ENCODE results near the gene ANXA6.

Gene ANXA6

DNA sequence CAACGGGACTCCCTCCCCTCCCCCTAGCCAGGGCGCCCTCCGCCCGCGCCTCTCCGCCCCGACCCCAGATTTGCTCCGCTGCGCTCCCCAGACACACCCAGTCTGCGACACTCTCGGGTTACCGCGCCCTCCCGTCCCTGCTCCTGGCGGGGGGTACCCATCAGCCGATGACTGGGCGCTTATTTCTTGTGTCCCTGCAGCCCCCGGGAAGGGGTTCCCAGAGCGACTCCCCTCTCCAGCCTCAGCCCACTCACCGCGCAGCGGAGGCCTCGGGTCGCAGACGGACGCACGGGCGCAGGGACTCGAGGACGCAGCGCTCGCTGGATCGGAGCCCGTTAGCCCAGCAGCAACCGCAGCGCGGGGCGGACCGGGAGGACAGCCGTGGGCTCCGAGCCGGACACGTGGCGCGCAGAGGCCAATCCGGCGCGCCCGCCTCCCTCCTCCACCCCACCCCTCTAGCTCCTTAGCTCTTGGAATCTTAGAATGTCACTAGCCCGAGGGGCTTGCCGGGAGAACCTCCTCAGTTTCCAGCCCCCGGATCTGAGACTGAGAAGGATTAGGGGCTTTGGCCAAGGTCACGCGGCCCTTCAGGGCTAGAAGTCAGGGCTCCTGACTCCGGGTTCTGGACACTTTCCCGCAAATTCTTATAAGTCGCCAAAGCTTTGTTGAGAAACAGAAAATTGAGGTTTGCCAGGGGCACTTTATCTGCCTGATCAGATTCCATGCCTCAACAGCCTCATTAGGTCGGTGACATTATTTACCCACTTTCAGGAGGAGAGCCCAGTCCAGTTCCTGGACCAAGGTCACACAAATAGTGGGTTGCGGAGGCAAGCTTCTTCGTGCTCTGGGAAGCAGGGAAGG lies at the start of gene ANXA6:
Gene ANXA6, minus strand, starts transcription at position 354 of the 861 bp plus-strand sequence. CDS start 9,878 bp downstream, outside the sequence.
- DNase-seq: peak; percentile 85

GRCh38 chr5:151205411-151205810 lies 47.8 kb upstream of the ANXA6 start:
- peak; percentile 56 for DNase-seq

- peak; percentile 46 for DNase-seq
Measured at GRCh38 chr5:151204051-151204450, 46.5 kb upstream of the ANXA6 start.

- peak; percentile 66 for DNase-seq
Measured at GRCh38 chr5:151202381-151203139, 45.0 kb upstream of the ANXA6 start.

DNA sequence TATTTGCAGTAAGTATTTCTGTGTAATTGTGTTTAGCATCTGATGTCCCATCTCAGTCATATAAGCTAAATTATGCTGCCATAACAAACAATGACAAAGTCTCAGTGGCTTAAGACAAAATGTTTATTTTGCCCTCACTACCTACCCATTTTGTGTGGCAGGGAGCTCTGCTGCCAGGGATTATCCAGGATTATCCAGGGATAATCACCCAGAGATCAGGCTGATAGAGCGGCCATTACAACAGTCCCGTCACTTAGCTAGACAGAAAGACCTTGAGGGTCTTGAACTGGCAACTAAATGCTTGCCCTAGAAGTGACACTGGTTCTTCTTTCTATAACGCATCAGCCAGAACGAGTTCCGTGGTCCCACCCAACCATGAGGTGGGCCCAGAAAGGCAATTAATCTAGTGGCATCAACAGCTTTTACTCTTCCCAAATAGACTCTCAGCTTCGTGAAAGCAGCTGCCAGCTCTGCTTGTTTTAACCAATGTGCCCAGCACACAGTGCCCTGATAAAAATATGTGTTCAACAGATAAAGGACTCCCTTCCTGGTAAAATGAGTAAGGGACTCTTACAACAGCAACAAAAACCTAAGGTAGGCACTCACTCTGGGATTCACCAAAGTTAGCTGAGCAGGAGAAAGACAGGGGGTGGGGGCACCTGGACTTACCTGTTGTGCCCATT lies 43.5 kb upstream of the ANXA6 start:
- DNase-seq: peak; percentile 45

DNA sequence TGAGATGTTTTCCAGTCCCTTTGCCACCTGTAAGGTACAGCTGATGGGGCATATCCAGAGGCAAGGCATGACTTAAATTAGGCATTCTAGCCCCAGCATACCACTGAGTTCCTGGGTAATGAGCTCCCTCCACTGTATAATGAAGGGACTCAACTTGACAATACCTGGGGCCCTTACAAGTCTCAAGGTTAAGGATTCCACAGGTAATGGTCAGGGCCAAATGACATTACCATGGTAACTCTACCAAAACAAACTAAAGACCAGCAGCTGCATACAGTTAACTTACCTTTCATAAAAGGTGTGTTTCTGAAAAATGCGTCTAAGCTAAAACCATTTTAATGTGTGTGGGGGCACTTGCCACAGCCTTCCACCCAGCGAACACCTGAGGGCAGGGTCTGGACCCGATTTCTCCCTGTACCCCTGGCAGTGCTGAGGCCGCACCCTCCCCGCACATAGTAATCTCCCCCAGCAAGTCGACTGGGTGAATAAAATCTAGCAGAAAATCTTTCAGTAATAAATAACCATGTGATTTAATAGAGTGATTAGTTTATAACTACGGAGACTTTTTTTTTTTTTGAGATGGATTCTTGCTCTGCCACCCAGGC lies 42.1 kb upstream of the ANXA6 start:
- DNase-seq: no peak

GRCh38 chr5:151198861-151199260 lies 41.3 kb upstream of the ANXA6 start:
- peak; percentile 43 for DNase-seq

- peak; percentile 38 for DNase-seq
Measured at GRCh38 chr5:151197291-151197600, 39.7 kb upstream of the ANXA6 start.

DNA sequence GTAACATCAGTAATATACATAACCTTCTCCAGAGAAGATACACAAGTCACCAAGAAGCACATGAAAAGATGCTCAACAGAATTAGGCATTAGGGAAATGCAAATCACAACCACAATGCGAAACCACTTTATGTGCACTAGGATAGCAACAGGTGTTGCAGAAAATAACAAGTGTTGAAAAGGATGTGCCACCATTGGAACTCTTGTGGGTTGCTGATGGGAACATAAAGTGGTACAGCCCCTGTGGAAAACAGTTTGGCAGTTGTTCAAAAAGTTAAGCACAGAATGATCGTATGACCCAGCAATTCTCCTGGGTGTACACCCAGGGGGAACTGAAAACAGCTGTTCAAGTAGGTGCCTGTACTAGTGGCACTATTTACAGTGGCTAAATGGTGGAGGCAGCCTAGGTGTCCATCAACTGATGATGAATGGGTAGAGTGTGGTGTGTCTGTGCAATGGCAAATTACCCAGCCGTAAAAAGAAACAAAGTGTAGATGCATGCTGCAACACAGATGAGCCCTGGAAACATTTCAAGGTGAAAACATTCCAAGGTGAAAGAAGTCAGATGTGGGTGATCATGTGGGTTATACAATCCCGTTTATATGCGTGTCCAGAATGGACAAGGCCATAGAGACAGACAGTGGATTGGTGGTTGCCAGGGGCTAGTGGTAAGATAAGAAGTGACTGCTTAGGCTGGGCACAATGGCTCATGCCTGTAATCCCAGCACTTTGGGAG lies 39.1 kb upstream of the ANXA6 start:
- peak; percentile 53 for DNase-seq

- DNase-seq: peak; percentile 54
Measured at GRCh38 chr5:151195622-151196021, 38.0 kb upstream of the ANXA6 start.

GRCh38 chr5:151192626-151193025 lies 35.0 kb upstream of the ANXA6 start:
- no peak for DNase-seq

- peak; percentile 24 for DNase-seq
Measured at GRCh38 chr5:151191661-151192060, 34.1 kb upstream of the ANXA6 start.

DNA sequence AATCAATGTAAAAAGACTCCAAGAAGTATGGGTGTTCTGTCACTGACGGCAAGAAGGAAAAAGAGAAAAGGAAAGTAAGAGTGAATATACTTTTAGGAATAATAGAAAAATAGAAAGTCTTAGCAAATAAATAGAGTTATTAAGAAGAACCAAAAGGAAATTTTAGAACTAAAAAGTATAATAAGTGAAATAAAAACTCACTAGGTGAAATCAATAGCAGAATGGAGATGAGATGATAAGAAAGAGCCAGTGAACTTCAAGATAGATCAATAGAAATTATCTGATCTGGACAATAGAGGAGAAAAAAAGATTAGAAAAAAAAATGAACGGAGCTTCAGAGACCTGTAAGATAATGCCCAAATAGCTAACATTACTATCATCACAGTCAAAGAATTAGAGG lies 31.6 kb upstream of the ANXA6 start:
- DNase-seq: no peak

- DNase-seq: no peak
Measured at GRCh38 chr5:151186538-151186937, 29.0 kb upstream of the ANXA6 start.

GRCh38 chr5:151186052-151186451 lies 28.5 kb upstream of the ANXA6 start:
- no peak for DNase-seq

DNA sequence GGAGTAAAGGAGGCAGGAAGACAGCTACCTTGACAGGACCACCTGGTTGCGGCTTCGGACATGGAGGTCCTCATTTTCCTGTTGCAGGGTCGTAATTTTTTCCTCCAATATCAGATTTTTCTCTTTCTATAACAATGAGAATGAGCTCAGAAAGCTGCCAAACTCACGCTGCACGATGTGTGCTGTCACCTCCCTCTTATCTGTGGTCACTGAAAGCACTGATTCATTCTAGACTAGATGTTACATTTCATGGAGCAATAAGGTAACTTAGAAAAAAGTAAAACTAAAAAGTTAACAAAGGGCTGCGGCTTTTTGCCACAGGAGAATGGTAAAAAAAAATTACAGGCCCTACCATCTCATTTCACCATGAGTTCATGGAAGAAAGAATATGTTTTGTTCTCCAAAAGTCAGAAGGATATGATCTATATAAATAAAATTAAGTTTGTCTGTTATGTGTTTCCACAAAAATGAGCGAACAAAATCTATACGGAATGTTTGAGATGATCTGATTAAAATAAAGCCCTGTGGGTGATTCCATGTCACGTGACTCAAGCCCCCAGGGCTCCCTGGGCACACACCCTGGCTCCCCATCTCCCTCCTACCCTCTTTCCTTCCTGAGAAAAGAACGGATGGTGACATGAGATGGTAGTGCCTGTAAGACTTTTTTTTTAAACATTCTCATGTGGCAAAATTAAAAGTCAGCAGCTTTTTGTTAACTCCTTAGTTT lies 26.9 kb upstream of the ANXA6 start:
- peak; percentile 19 for DNase-seq

DNA sequence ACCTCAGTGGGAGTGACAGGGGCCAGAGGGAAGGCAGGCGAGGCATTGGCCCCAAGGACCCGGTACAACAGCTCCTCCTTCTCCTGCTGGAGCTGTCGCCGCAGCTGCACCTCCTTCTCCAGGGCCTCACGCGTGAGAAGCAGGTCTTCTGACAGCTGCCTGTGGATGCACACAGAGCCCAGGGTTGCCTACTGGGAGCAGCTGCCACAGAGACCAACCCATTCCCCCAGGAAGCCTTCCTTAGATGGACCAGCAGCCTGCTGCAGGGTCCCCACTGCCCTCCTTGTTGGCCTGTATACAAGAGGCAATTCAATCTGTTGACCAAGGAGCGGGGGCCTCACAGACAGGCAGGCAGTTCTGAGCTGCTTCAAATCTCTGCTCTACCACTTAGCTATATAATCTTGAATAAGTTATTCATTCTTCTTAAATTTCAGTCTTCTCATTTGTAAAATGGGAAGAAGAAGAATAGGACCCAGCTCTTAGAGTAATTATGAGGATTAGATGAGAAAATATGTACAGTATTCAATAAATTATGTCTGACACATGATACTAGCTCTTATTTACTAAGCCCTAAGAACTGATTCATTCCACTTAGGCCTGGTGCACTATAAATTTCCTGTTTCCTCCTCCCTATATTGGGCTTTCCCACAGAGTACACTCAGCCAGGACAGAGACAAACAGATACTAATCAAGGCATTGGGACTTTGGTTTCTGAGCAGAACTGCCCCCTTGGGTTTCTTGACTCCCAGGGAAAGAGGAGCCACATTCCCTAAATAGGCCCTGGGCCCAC lies 26.1 kb upstream of the ANXA6 start:
- peak; percentile 49 for DNase-seq

DNA sequence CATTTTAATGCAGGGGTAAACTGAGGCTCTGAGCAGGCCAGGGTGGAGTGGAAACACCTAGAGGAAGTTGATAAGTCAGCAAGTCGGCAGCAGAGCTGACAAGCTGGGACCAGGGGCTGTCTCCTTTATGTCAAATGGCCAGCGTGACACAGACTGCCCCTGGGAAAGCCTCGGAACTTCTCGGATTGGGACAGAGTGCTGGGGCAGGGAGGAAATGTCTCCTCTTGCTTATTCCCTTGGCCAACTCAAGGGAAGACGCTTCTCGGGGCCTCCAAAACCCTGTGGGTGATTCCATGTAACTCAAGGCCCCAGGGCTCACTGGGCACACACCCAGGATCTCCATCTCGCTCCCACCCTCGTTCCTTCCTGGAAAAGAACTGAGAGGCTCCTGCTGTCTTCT lies 25.4 kb upstream of the ANXA6 start:
- DNase-seq: peak; percentile 21

- peak; percentile 43 for DNase-seq
Measured at GRCh38 chr5:151182524-151182900, 24.9 kb upstream of the ANXA6 start.

DNA sequence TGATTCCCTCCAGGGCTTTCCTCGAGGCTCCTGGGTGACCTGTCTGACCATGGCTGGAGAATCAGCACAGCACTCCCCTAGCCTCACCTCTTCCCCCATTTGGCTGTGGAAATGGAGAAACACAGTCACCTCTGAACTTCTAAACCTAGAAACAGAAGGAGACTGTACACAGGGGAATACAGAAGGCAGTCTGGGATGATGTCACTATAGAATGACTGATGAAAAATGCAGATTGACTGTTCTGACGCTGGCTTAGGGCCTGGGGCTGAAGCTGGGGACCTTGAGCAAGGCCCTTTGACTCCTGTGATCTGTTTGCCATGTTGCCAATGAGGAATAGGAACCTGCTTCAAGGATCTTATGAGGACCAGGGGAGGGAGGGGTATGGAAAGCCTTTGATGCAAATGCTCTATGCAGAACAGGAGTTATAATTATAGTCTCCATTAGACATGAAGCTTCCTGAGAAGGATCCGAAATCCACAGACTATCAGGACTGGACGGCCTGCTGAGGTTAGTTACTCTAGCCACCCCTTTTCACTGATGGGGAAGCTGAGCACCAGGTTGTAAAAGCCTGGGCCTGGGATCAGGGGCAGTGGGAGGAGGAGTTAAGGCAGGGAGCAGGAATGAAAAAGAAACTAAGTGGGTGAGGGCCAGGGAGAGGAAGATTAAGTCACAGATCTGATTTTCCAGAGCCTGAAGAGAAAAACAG lies 24.4 kb upstream of the ANXA6 start:
- DNase-seq: peak; percentile 17

Measured in activated CD8-positive, alpha-beta memory T cell treated with anti-CD3 and anti-CD28 coated beads for 24 hours (primary cell).